ENCODE data around the gene SULT6B1.
A peak's percentile ranks its signal among the peaks of the same experiment; 100 is the strongest.
"Not testable (repeated sequence)": the region's sequence is repeated elsewhere in the genome, so short reads cannot be mapped to it uniquely, and the experiment has no call there.

The SULT6B1 gene

GRCh38 chr2:37195862-37196319 is 7.4 kb upstream of the SULT6B1 start:
- FAIRE-seq, result not testable (repeated sequence)

GRCh38 chr2:37192551-37192950 is 4.1 kb upstream of the SULT6B1 start:
- FAIRE-seq, result no peak

- FAIRE-seq, result no peak
These were observed 3.3 kb upstream of the SULT6B1 start for GRCh38 chr2:37191747-37192146.

GRCh38 chr2:37191253-37191652 is 2.8 kb upstream of the SULT6B1 start:
- no peak for FAIRE-seq

DNA sequence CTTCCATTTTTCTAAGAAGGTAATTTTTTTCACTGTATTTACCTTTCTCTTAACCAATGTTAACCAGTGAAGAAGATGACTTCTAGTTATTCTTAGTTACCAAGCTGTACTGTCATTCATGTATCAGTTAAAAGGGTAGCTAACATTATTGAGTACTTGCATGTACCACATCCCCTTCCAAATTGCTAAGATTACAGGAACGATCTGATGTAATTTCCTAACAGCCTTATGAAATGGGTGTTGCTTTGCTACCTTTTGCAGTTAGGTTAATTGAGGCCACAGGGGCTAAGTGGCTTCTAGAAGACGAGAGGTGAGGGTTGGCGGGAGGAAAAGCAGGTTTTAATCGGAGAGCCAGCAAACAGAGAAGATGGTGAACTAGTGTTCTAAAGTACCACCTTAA is 1.8 kb upstream of the SULT6B1 start:
- no peak for FAIRE-seq

DNA sequence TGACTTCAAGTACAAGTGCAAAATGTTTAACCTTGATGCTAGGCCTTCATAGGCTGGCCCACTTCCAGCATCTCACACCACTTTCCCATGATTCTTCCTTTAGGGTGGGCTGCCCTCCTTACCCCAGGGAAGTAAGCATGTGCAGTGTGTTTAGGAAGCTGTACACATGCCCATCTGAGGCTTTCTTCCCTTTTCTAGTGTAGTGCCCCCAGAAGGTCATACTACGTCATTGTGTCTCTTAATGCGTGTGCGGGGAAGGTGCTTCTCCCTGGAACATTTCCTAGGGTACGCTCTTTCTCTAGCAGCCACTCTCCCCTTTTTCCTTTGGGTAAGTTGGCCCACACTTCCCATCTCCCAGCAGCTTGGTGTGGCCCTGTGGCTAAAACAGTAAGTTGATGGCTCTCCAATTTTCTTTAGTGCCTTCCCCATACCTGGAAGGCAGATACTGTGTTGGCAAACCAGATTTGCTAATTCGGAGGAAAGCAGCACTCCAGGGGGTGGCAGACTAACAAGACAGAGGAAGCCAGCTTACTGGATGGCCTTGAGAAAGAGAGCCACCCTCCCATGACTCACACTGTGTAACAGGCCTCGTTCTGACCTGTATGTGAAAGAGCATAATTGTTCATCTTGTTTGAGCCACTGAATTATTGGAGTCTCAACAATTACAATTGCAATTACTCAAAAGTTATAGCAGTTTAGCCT is 1.1 kb upstream of the SULT6B1 start:
- FAIRE-seq, result no peak

GRCh38 chr2:37181726-37182684 is 6.5 kb downstream of the SULT6B1 start:
- no peak for FAIRE-seq

DNA sequence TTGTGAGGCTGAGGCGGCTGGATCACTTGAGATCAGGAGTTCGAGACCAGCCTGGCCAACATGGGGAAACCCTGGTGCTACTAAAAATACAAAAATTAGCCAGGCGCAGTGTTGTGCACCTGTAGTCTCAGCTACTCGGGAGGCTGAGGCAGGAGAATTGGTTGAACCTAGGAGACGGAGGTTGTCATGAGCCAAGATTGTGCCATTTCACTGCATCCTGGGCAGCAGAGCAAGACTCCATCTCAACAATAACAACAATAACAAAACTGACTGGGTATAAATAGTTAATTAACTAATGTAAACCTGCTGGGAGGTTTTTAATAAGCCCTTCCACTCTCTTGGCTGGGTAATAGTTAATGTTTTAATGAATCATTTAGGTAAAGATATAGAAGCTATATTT is 7.8 kb downstream of the SULT6B1 start:
- FAIRE-seq, result no peak

- no peak for FAIRE-seq
These were observed 8.3 kb downstream of the SULT6B1 start for GRCh38 chr2:37180006-37180639.

DNA sequence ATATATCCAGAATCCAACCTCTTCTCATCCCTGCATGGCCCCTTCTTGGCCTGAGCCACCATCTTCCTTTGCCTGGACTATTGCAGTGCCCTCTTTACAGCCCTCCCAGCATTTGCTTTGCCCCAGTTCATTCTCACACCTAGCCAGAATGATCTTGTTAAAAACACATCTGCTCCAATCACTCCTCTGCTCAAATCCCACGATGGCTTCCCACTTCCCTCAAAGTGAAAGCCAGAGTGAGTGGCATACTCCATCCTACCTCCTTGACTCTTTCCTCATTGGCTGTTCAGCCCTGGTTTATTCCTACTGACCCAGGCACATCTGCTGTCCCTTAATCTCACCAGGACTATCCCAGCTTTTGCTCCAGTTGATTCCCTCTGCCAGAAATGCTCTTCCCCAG is 14.7 kb downstream of the SULT6B1 start:
- FAIRE-seq, result no peak

- no peak for FAIRE-seq
These were observed 16.9 kb downstream of the SULT6B1 start for GRCh38 chr2:37171624-37171950.

DNA sequence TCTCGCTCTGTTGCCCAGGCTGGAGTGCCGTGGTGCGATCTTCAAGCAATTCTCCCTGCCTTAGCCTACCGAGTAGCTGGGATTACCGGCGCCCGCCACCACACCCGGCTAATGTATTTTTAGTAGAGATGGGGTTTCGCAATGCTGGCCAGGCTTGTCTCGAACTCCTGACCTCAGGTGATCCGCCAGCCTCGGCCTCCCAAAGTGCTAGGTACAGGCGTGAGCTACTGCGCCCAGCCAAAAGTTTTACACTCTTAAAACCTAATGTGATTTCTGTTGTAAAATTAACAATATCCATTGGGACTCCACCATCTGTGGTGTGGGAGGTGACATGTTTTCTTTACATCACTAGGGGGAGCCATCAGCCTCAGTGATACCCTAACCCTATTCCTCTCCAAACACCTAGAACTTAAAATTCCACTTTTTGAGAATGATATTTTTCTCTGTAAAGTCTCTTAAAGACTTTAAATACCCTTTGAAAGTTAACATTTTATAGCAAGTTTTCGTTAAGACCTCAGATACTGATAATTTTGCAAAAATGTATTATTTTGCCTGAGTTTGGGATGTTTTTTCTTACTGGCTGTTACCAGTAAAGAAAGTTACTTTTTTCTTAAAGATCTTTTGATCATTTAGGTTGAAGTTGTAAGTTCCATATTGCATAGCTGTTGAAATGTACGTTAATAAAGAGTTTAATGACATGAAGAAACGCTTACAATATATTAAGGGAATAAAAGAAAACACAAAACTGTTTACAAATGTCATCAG is 20.1 kb downstream of the SULT6B1 start:
- FAIRE-seq, result peak; percentile 64

DNA sequence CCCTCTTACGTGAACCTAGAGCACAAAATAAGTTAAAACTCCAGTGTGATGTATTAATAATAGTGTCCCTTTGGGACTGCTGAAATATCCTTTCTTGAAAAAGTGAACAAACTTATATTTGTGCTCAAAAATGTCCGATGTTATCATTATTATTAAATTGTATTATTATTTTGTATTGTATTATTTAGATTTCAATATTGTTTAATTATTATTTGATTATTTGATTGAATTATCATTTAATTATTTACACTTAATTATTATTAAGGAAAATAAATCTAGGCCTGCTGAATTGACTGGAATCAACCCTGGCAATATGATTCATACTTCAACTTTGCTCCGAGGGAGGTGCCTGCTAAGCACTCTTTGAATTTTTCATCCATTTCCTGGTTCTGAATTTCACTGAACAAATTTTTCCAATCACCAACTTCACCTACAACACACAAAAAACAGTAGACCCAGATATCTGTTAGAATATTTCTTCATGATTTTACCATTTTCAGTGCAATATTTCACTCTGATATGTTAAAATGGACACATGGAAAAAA is 20.8 kb downstream of the SULT6B1 start:
- peak; percentile 78 for FAIRE-seq

DNA sequence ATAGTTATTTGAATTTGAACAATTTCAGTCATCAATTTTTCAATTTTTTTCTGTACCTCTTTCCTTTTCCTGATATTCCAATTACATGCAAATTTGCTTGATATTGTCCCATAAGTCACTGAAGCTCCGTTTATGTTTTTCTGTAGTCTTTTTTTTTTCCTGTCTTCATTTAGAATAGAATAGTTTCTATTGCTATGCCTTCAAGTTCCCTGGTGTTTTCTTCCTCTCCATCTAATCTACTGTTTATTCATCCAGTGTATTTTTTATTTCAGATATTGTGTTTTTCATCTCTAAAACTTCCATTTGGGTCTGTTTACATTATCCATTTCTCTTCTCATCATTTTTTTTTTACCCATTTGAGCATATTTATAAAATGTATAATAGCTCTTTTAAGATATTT is 23.7 kb downstream of the SULT6B1 start:
- FAIRE-seq, result no peak

GRCh38 chr2:37156857-37157714 is 31.4 kb downstream of the SULT6B1 start, which contains the start of gene EIF2AK2:
Gene EIF2AK2, minus strand, starts transcription at chr2:37156980. Its CDS starts 9,174 bp downstream, at chr2:37147806.
- FAIRE-seq, result no peak

DNA sequence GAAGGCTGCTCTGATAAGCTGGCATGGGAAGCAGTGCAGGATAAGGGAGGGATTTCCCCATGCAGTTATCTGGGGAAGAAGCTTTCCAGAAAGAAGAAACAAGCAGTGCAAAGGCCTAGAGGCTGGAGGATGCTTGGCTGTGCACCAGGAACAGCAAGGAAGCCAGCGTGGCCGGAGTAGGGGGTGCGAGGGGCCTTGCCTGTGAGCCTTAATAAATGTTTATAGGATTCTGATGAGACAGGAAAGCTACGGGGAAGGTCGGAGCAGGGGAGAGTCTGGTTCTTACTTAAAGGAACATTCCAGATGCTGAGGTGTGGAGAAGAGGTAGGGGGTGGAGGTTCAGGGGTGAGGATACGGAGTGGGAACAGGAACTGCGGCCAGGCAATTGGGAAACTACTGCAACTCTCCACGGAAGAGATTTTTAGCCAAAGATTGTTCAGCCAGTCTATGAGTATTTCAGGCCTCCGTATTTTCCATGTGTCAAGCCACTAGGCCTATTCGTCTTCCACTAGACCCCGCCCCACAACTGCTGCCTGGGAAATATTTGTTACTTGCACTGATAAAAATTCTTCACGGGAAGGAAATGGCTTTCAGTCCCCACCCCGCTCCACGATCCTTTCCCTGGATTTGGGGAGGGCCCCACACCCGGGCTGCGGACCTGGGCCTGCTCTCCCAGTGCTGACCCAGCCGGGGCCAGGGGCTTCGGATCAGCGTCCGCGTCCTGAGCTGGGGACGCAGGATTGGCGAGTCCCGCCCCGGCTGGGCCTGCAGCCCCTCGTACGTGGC is 32.2 kb downstream of the SULT6B1 start:
- FAIRE-seq, result no peak

- no peak for FAIRE-seq
These were observed 33.7 kb downstream of the SULT6B1 start for GRCh38 chr2:37154785-37155184.

- FAIRE-seq, result no peak
These were observed 35.2 kb downstream of the SULT6B1 start for GRCh38 chr2:37153224-37153623.

DNA sequence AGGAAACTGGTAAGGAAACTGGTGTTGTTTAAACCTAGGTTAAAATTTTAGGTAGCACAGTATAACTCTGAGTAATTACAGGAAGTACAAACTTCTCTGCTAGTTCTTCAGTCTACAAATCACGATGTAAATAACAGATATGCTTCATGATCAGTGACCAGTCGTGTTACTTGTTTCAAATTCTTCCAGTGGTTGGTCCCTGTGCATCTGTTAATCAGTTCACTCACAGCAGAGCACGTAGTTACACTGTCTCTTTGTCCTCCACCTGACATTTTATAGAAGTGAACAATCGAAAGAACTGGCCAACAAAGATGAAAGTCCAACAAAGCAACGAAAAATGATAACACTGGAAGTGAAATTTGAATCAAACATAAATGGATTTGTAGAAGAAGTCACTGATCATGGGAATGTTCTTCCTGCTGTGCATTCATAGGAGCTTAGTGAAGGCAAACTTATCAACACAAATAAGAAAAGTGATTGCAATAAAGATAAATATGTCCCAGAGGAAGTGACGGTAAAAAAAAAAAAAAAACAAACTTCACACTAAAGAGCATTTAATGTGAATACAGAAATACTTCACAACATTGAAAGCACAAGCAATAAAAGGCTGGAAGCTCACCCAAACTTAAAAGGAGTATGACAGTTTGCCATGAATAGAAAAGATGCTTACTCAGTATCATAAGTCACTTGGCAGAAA is 38.7 kb downstream of the SULT6B1 start:
- peak; percentile 76 for FAIRE-seq

GRCh38 chr2:37148325-37148724 is 40.1 kb downstream of the SULT6B1 start:
- FAIRE-seq, result no peak

All from islet of Langerhans (tissue), 1 donor.